Central memory CD8-positive, alpha-beta T cell (primary cell): ENCODE measurements around the gene IFIT1B.
"Not testable (repeated sequence)": the region's sequence is repeated elsewhere in the genome, so short reads cannot be mapped to it uniquely, and the experiment has no call there.

Experiments used
- ATAC-seq: fragments of 150-1000 bp; cut with Tn5 transposase; replicated peaks from 2 replicates; pipeline ENCODE4 v1.10.0; 2022; ENCODE audit warnings: mild to moderate bottlenecking, moderate FRiP score, moderate number of reproducible peaks; ENCODE audit not compliant: poor library complexity, severe bottlenecking; ENCODE audit errors: extremely low read depth
- DNase-seq, 2 donors: peaks; one replicate each; pipeline ENCODE4 v3.0.0; 2021; ENCODE audit warnings: low spot score in 2 of 2
- H3K27ac Mint-ChIP-seq: one replicate; pipeline ENCODE4 v1.8.0; 2022; ENCODE audit warnings: low read depth, mild to moderate bottlenecking, moderate library complexity, mixed read lengths
- H3K27me3 Mint-ChIP-seq: one replicate; pipeline ENCODE4 v1.8.0; 2022; ENCODE audit warnings: mixed read lengths
- H3K36me3 Mint-ChIP-seq: one replicate; pipeline ENCODE4 v1.8.0; 2022; ENCODE audit warnings: mild to moderate bottlenecking, moderate library complexity, mixed read lengths; ENCODE audit not compliant: insufficient read depth
- H3K4me1 Mint-ChIP-seq: one replicate; pipeline ENCODE4 v1.8.0; 2022; ENCODE audit warnings: mixed read lengths
- H3K4me3 Mint-ChIP-seq: one replicate; pipeline ENCODE4 v1.8.0; 2022; ENCODE audit warnings: mild to moderate bottlenecking, moderate library complexity, mixed read lengths
- H3K9me3 Mint-ChIP-seq: one replicate; pipeline ENCODE4 v1.8.0; 2022; ENCODE audit warnings: mixed read lengths

The IFIT1B gene

DNA sequence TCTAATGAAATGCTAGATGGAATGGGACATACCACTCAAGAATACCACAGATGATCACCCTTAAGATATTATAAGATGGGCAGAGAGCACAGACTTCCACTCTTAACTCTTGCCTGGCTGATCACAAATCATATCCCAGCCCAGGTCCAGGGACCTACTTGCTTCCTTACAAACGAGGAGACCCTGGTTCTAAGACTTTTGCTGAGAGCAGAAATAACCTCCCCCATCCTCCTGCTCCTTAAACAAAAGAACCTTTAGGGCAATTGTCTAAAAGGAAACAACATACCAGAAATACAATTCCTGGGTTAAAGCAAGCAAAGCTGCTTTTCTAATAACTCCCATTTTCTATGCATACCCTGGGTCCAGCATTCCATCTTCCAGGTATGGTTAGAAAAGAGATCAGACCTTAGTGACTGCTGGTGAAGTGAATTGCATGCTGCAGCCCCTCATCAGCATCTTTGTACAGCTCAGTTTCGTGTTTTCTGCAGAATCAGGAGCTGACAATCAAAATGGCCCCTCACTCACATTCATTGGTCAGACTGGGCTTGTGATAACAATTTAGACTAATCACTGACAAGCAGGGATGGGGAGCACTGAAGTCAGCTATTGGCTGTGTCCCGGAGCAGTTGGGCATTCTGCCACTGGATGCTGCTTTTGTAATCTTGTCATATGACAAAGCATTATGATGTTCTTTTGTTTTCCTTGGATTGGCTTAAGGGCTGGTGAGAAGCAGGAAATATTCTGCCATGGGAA, 35.5 kb upstream of the IFIT1B start:
- H3K4me1 Mint-ChIP-seq, result peaks cover 3% of the 10 kb centered on the region
- no peak for DNase-seq
- no peak for ATAC-seq
- peaks cover 8% of the 10 kb centered on the region for H3K36me3 Mint-ChIP-seq
- H3K4me3 Mint-ChIP-seq, result no peak overlapping the region
- H3K9me3 Mint-ChIP-seq, result no peaks in the 10 kb centered on the region
- H3K27ac Mint-ChIP-seq, result no peak overlapping the region
- H3K27me3 Mint-ChIP-seq, result peaks cover 45% of the 10 kb centered on the region

DNA sequence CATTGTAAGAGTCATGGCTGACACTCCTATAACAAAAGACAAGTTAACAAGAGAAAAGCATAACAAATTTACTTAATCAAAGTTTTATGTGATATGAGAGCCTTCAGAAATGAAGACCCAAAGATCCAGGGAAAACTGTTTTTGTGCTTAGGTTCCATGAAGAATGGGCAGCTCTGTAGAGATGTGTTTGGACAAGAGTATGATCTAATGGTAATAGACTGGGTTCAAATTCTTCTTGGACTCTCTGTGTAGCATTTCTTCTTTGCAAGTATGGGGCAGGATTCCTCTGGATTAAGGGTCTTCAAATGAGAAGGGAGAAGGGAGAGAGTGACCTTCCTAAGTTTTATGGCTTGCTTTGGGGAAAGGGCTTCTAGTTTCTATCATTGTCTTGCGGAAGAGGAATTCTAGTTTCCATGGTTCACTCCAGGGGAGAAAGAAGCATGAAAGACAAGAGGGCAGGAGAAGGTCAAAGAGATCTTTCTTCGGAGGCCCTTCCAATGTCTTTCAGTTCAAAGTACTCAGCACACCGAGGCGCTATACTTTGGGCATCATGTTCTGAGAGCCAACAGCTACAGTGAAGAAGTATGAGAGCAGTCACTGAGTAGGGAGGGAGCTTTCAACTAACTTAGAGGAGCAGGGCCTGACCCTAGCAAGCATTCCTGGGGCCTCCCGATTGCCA, 34.6 kb upstream of the IFIT1B start:
- peaks cover 8% of the 10 kb centered on the region for H3K36me3 Mint-ChIP-seq
- H3K4me3 Mint-ChIP-seq, result no peak overlapping the region
- no peaks in the 10 kb centered on the region for H3K9me3 Mint-ChIP-seq
- no peaks in the 10 kb centered on the region for H3K4me1 Mint-ChIP-seq
- H3K27me3 Mint-ChIP-seq, result peaks cover 45% of the 10 kb centered on the region
- no peak for DNase-seq
- no peak overlapping the region for H3K27ac Mint-ChIP-seq
- no peak for ATAC-seq

GRCh38 chr10:89344156-89344555, 33.7 kb upstream of the IFIT1B start:
- H3K36me3 Mint-ChIP-seq, result peaks cover 2% of the 10 kb centered on the region
- no peak for DNase-seq
- H3K9me3 Mint-ChIP-seq, result no peaks in the 10 kb centered on the region
- no peaks in the 10 kb centered on the region for H3K4me1 Mint-ChIP-seq
- peaks cover 45% of the 10 kb centered on the region for H3K27me3 Mint-ChIP-seq
- H3K4me3 Mint-ChIP-seq, result no peak overlapping the region
- no peak for ATAC-seq
- no peak overlapping the region for H3K27ac Mint-ChIP-seq

- no peak for DNase-seq
- Mint-ChIP-seq H3K4me3 (no peak overlapping the region), H3K36me3 (no peaks in the 10 kb centered on the region), H3K9me3 (no peaks in the 10 kb centered on the region), H3K27ac (no peak overlapping the region), H3K4me1 (no peaks in the 10 kb centered on the region), H3K27me3 (peaks cover 35% of the 10 kb centered on the region)
- ATAC-seq, result no peak
Observed at GRCh38 chr10:89345367-89346000, 32.4 kb upstream of the IFIT1B start.

GRCh38 chr10:89346405-89347254, 31.2 kb upstream of the IFIT1B start:
- no peaks in the 10 kb centered on the region for H3K9me3 Mint-ChIP-seq
- H3K4me1 Mint-ChIP-seq, result no peaks in the 10 kb centered on the region
- ATAC-seq (no peak), DNase-seq (no peak)
- no peak overlapping the region for H3K27ac Mint-ChIP-seq
- H3K36me3 Mint-ChIP-seq, result no peaks in the 10 kb centered on the region
- H3K27me3 Mint-ChIP-seq, result peaks cover 35% of the 10 kb centered on the region
- no peak overlapping the region for H3K4me3 Mint-ChIP-seq

DNA sequence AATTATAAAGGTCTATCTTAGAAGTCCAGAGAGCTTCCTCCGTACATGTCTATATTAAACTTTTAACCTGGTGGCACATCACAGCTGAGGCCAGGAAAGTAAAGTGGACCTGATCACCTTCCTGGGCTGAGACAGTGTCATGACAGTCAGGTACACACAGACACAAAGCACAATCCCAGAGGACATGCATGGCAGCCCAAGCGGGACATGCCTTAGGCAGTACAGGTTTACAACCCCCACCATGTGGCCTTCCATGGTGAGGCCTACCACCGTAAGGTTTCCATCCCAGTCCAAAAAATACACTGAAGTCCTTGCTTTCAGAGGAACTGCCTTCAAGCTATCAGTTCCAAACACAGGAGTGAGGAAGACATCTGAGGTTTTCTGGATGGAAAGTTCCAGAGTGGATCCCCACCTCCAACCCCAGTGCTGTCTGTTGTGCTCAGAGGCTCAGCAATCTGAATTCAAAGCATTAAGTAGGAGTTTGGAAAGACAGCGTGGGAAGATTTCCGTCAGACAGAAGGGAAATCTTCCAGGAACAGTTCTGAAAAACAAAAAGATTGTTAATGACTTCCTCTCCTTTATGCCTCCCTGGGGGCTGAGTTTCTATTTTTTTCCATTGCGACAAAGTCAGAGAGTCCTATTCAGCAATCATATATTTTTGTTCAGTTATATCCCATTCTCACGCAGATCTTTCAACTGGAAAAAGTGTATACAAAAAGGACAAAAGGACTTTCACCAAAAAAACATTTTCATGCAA, 30.0 kb upstream of the IFIT1B start:
- DNase-seq (no peak), ATAC-seq (no peak)
- Mint-ChIP-seq H3K27me3 (peaks cover 41% of the 10 kb centered on the region), H3K9me3 (no peaks in the 10 kb centered on the region), H3K36me3 (no peaks in the 10 kb centered on the region), H3K4me1 (no peaks in the 10 kb centered on the region), H3K4me3 (no peak overlapping the region), H3K27ac (no peak overlapping the region)

GRCh38 chr10:89348481-89348880, 29.4 kb upstream of the IFIT1B start:
- no peak overlapping the region for H3K4me3 Mint-ChIP-seq
- no peaks in the 10 kb centered on the region for H3K4me1 Mint-ChIP-seq
- no peaks in the 10 kb centered on the region for H3K9me3 Mint-ChIP-seq

DNA sequence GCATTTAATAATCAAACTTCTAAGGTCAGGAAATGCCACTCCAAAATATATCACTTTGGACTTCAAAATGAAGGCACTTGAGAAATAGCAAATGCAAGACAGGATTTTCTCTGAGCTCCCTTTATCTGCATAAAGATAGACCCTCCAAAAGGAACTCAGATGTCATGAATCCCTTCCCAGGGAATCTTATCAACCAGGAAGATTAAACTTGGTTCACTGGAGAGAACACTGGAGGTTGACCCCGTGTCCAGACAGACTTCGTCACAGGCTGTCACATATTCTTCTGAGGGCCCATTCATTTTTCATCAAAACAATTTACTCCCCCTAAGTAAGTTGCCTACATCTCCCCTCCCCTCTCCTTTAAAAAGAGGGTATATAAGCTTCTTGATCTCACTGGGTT, 28.9 kb upstream of the IFIT1B start:
- Mint-ChIP-seq H3K9me3 (no peaks in the 10 kb centered on the region), H3K36me3 (no peaks in the 10 kb centered on the region), H3K27me3 (peaks cover 41% of the 10 kb centered on the region), H3K4me1 (no peaks in the 10 kb centered on the region), H3K27ac (no peak overlapping the region), H3K4me3 (no peak overlapping the region)
- ATAC-seq (no peak), DNase-seq (no peak)

More at GRCh38 chr10:89348481-89348880, 29.4 kb upstream of the IFIT1B start:
- DNase-seq, result no peak
- Mint-ChIP-seq H3K36me3 (no peaks in the 10 kb centered on the region), H3K27ac (no peak overlapping the region), H3K27me3 (peaks cover 41% of the 10 kb centered on the region)
- ATAC-seq, result no peak

GRCh38 chr10:89350631-89351315, 27.1 kb upstream of the IFIT1B start:
- H3K4me3 Mint-ChIP-seq, H3K27ac Mint-ChIP-seq, DNase-seq, H3K36me3 Mint-ChIP-seq, H3K9me3 Mint-ChIP-seq, H3K4me1 Mint-ChIP-seq, ATAC-seq: not testable (repeated sequence)
- peaks cover 45% of the 10 kb centered on the region for H3K27me3 Mint-ChIP-seq

GRCh38 chr10:89351412-89351779, 26.5 kb upstream of the IFIT1B start:
- no peak for ATAC-seq
- Mint-ChIP-seq H3K27me3 (peaks cover 41% of the 10 kb centered on the region), H3K4me3 (no peak overlapping the region), H3K9me3 (no peaks in the 10 kb centered on the region), H3K27ac (no peak overlapping the region), H3K4me1 (no peaks in the 10 kb centered on the region), H3K36me3 (no peaks in the 10 kb centered on the region)
- no peak for DNase-seq

DNA sequence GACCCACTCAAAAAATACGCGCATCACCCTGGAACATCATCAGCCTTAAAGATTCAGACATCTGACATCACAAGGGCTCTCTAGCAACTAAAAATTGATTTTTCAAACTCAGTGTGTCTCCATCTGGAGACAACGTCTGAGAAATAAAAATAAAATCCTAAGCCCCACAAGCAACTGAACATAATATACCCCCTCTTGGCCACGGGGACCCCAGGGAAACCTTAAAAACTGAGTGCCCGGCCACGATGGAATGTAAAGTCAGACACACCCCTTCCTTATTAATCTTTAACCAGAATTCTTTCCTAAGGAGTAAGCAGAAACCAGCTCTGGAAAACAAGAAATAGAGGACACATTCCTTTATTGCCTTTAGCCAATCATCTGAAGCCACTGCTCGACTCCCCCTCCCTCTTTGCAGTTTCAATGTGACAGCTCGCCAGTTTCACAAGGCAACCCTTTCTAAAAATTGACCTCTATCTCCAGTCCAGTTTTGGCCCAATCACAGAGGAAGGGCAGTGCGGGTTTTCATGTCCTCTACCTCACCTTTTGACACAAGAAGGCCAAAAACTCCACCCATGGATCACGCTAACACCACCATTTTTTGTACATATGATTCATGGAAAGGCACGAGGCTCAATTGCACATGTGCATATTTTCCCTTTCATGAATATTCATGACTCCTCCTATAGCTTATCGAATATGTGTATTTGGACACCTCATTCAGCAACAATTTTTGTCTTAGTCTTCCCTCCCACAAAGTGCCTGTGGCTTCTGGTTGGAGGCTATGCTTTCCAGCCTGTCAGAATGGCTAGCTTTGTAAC, 25.9 kb upstream of the IFIT1B start:
- DNase-seq (no peak), ATAC-seq (no peak)
- Mint-ChIP-seq H3K27me3 (peaks cover 36% of the 10 kb centered on the region), H3K4me3 (no peak overlapping the region), H3K27ac (no peak overlapping the region), H3K36me3 (no peaks in the 10 kb centered on the region), H3K9me3 (no peaks in the 10 kb centered on the region), H3K4me1 (no peaks in the 10 kb centered on the region)
